ENCODE results near the gene OR13G1.
"Not testable (repeated sequence)": the region's sequence is repeated elsewhere in the genome, so short reads cannot be mapped to it uniquely, and the experiment has no call there.

OR13G1 gene, protein sequence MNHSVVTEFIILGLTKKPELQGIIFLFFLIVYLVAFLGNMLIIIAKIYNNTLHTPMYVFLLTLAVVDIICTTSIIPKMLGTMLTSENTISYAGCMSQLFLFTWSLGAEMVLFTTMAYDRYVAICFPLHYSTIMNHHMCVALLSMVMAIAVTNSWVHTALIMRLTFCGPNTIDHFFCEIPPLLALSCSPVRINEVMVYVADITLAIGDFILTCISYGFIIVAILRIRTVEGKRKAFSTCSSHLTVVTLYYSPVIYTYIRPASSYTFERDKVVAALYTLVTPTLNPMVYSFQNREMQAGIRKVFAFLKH

GRCh38 chr1:247679639-247680038, at the start of gene OR13G1:
Gene OR13G1 (minus strand): TSS chr1:247679739. CDS start chr1:247673041, 6,698 bp downstream.
- H3K4me3 ChIP-seq (ENCODE audit: low read depth, low read length): no peak within 1 kb of the TSS
- TF ChIP-seq CTCF (IDR thresholded peaks at IDR 0.05; ENCODE audit: low read depth, low read length): no peak

GRCh38 chr1:247721222-247721621, 41.7 kb upstream of the OR13G1 start:
- no peak overlapping the region for H3K4me3 ChIP-seq (ENCODE audit: low read depth, low read length)
- TF ChIP-seq CTCF (IDR thresholded peaks at IDR 0.05; ENCODE audit: low read depth, low read length): no peak

DNA sequence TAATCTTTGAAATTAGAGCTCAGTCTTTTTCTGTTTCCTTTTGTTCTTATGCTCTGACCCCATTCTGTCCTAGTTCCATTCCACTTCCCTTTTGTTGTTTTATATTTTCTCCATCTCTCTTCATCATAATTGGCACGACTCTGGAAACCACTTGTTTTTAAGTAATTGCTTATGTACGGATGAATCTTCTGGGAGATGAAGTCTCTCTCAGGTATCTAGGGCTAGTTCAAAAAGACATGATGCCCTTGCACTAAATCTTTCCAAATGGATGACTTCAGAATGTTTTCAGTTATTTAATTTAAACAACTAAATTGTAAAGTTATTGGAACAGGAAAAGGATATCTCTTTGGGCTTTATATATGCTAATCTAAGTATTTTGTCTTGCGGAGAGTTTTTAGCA, 37.0 kb upstream of the OR13G1 start, which contains the start of gene OR6F1:
TSS of gene OR6F1 (minus strand) at position 101 of the 400 bp plus-strand sequence. CDS start 3,891 bp downstream, outside the sequence.
- no peak within 1 kb of the TSS for H3K4me3 ChIP-seq (ENCODE audit: low read depth, low read length)
- TF ChIP-seq CTCF (IDR thresholded peaks at IDR 0.05; ENCODE audit: low read depth, low read length): no peak

DNA sequence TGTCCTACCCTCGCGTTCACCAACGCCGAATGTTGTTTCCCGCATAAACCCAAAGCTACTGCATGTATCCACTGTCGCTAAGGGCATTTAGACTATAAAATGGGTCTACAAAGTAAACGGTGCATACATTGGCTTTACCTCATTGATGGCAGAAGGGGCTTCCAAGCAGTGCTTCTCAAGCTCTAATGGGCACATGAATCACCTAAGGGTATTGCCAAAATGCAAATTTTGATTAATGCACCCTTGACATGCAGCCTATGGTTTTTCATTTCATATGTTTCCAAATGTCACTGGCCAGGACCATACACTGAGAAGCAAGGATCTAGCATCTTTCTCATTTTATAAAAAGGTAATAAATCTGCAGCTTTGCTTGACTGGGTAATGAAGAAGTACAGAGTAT, 34.2 kb upstream of the OR13G1 start:
- no peak overlapping the region for H3K4me3 ChIP-seq (ENCODE audit: low read depth, low read length)
- no peak for TF ChIP-seq CTCF (IDR thresholded peaks at IDR 0.05; ENCODE audit: low read depth, low read length)

DNA sequence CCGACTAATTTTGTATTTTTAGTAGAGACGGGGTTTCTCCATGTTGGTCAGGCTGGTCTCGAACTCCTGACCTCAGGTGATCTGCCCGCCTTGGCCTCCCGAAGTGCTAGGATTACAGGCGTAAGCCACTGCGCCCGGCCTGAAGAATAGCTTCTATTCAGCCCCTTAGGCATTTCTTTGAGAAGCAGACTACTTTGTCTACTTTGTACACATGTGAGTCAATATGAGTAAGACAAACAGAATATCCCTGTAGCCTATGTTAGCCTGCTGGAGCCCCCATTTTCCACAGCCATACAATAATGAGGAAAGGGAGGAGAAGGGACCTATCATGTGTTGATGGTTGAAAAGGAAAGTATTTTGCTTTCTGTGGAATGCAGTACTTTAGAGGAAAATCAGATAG, 31.1 kb upstream of the OR13G1 start:
- not testable (repeated sequence) for H3K4me3 ChIP-seq (ENCODE audit: low read depth, low read length)

DNA sequence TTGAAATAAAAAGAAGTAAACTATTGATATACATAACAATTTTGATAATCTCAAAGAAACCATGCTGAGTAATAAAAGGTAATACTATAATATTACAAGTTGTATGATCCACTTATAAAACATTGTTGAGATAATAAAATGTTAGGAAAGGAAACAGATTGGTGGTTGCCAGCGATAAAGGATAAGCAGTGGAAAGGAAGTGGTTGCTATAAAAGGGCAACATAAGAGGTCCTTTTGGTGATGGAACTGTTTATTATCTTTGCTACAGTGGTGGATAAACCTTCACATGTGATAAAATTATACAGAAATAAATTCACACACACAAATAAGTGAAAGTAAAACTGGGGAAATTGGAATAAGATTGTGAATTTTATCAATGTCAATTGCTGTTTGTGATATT, 21.8 kb upstream of the OR13G1 start:
- no peak for TF ChIP-seq CTCF (IDR thresholded peaks at IDR 0.05; ENCODE audit: low read depth, low read length)

GRCh38 chr1:247681288-247681897, 1.9 kb upstream of the OR13G1 start:
- TF ChIP-seq CTCF (IDR thresholded peaks at IDR 0.05; ENCODE audit: low read depth, low read length): peak; percentile 51
- H3K4me3 ChIP-seq (ENCODE audit: low read depth, low read length): no peak overlapping the region

More for the DNA sequence above, 21.8 kb upstream of the OR13G1 start:
- H3K4me3 ChIP-seq (ENCODE audit: low read depth, low read length): no peak overlapping the region
